Measurements from ENCODE around the gene DARS2. TPM values are rescaled to one million over a fixed set of nuclear protein-coding genes. Genes with fewer than 3 reads are reported as not detected.

DARS2 gene
- polyA plus RNA-seq (2013, experiment 1 of 2): 14.4 TPM
- 13.3 TPM for polyA plus RNA-seq (2013, experiment 2 of 2)

DNA sequence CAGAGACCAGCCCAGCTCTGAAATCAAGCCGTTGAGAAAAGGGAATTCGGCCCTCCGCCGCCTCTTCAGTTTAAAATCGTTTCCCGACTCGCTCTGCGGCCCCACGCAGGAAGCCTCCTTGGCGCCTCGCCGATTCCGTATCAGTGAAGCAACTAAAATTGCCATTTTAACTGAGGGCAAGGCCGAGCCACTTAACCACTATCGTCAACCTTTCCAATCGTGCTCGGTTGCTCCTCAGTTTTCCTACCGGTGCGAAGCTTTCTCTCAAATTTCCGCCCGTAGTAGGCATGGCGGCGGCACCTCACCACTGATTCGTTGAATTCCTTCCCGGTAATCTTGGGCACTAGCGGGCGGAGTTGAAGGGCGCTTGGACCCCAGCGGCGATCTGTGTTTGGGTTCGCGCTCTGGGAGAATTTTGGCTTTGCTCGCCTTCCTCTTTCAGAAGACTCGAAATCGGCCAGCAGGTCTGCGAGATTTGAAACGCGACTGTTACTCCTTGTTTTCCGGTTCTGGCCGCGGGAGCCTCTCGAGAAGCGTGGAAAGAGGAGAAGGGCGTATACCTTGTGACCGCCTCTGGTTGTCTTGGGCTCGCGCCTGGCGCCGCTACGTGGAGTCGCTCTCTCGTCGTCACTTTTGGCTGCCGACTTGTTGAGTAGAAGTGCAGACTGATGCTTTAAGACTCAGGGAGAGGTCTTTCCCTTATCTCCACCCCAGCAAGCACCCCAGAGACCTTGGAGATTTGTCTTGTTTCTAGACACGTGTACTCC is at the start of gene DARS2, which contains the start of gene CENPL:
TSS of gene DARS2 (plus strand) at position 359 of the 767 bp plus-strand sequence. CDS start 557 bp downstream, outside the sequence.
TSS of gene CENPL (minus strand) at position 569 of the 767 bp plus-strand sequence. CDS start 13,584 bp downstream, outside the sequence.
- H3K23ac ChIP-seq (ENCODE audit: low read length in 2 of 2): no peak within 1 kb of the TSS
- H2BK120ac ChIP-seq (ENCODE audit: low read depth, low read length): no peak within 1 kb of the TSS
- H2BK15ac ChIP-seq (ENCODE audit: low read depth, poor library complexity, severe bottlenecking): no peak within 1 kb of the TSS
- no peaks in the 10 kb centered on the region for H3K27me3 ChIP-seq (ENCODE audit: control insufficient read depth in 1 of 2, insufficient read depth in 1 of 2, low read length in 2 of 2)
- peaks cover 2% of the 10 kb centered on the region for H3K4me1 ChIP-seq (ENCODE audit: control insufficient read depth, insufficient read depth, low read depth, low read length)
- H3K36me3 ChIP-seq (ENCODE audit: control insufficient read depth in 1 of 2, insufficient read depth in 2 of 2, low read depth in 1 of 2, low read length in 2 of 2): peaks cover 0 to 7% of the 10 kb centered on the region in 2 experiments
- H2AK5ac ChIP-seq (ENCODE audit: low read length, severe bottlenecking): no peak within 1 kb of the TSS
- peak within 1 kb of the TSS; percentile 37 to 83 for H3K18ac ChIP-seq (ENCODE audit: low read depth in 1 of 2, low read length in 2 of 2)
- no peak within 1 kb of the TSS for H4K8ac ChIP-seq (ENCODE audit: low read length)
- peak within 1 kb of the TSS; percentile 11 for H4K91ac ChIP-seq (ENCODE audit: low read length)
- H3K4me3 ChIP-seq (ENCODE audit: insufficient read depth in 1 of 2, low read depth in 1 of 2, low read length in 2 of 2): peak within 1 kb of the TSS; percentile 88 to 97
- H3K4ac ChIP-seq (ENCODE audit: low read depth in 1 of 2, low read length in 2 of 2): peak within 1 kb of the TSS in 1 of 2 experiments; percentile 85
- DNase-seq: peak; percentile 99
- no peak within 1 kb of the TSS for H3K14ac ChIP-seq (ENCODE audit: low read length in 2 of 2)
- peak within 1 kb of the TSS; percentile 92 for H3K9ac ChIP-seq (ENCODE audit: low read length)
- H2AFZ ChIP-seq (ENCODE audit: low read depth, low read length): peak within 1 kb of the TSS; percentile 92
- H3K9me3 ChIP-seq (ENCODE audit: control insufficient read depth, low read length): no peaks in the 10 kb centered on the region
- H2BK12ac ChIP-seq (ENCODE audit: low read length in 2 of 2): no peak within 1 kb of the TSS
- under 1% methylated on average over 54 of the region's 55 CpGs for WGBS
- H2BK5ac ChIP-seq (ENCODE audit: low read depth, low read length, poor library complexity, severe bottlenecking): peak within 1 kb of the TSS; percentile 79
- H3K27ac ChIP-seq (ENCODE audit: low read length, poor library complexity, severe bottlenecking): peak within 1 kb of the TSS; percentile 86
- peak within 1 kb of the TSS; percentile 92 for H3K4me2 ChIP-seq (ENCODE audit: low read length, poor library complexity, severe bottlenecking)
- H3K79me1 ChIP-seq (replicated peaks; ENCODE audit: low read length, poor library complexity, severe bottlenecking): peaks cover 5% of the 10 kb centered on the region

- no peak overlapping the region for H2BK12ac ChIP-seq (ENCODE audit: low read length in 2 of 2)
- H3K4ac ChIP-seq (ENCODE audit: low read depth in 1 of 2, low read length in 2 of 2): no peak overlapping the region
- DNase-seq: no peak
- H3K4me3 ChIP-seq (ENCODE audit: insufficient read depth in 1 of 2, low read depth in 1 of 2, low read length in 2 of 2): no peak overlapping the region
- H3K79me1 ChIP-seq (replicated peaks; ENCODE audit: low read length, poor library complexity, severe bottlenecking): peaks cover 8% of the 10 kb centered on the region
- peak overlapping the region; percentile 27 for H4K91ac ChIP-seq (ENCODE audit: low read length)
- no peak overlapping the region for H3K18ac ChIP-seq (ENCODE audit: low read depth in 1 of 2, low read length in 2 of 2)
- H3K4me1 ChIP-seq (ENCODE audit: control insufficient read depth, insufficient read depth, low read depth, low read length): no peaks in the 10 kb centered on the region
- no peak overlapping the region for H3K23ac ChIP-seq (ENCODE audit: low read length in 2 of 2)
- H2BK120ac ChIP-seq (ENCODE audit: low read depth, low read length): no peak overlapping the region
- H3K27ac ChIP-seq (ENCODE audit: low read length, poor library complexity, severe bottlenecking): no peak overlapping the region
- no peak overlapping the region for H2AK5ac ChIP-seq (ENCODE audit: low read length, severe bottlenecking)
- H3K9me3 ChIP-seq (ENCODE audit: control insufficient read depth, low read length): peaks cover 5% of the 10 kb centered on the region
- H2AFZ ChIP-seq (ENCODE audit: low read depth, low read length): no peak overlapping the region
- H3K27me3 ChIP-seq (ENCODE audit: control insufficient read depth in 1 of 2, insufficient read depth in 1 of 2, low read length in 2 of 2): no peaks in the 10 kb centered on the region
- H3K14ac ChIP-seq (ENCODE audit: low read length in 2 of 2): no peak overlapping the region
- no peak overlapping the region for H4K8ac ChIP-seq (ENCODE audit: low read length)
- H2BK15ac ChIP-seq (ENCODE audit: low read depth, poor library complexity, severe bottlenecking): no peak overlapping the region
- 94% methylated on average over 4 of the region's 5 CpGs for WGBS
- no peak overlapping the region for H3K4me2 ChIP-seq (ENCODE audit: low read length, poor library complexity, severe bottlenecking)
- no peak overlapping the region for H2BK5ac ChIP-seq (ENCODE audit: low read depth, low read length, poor library complexity, severe bottlenecking)
- H3K36me3 ChIP-seq (ENCODE audit: control insufficient read depth in 1 of 2, insufficient read depth in 2 of 2, low read depth in 1 of 2, low read length in 2 of 2): peaks cover 12 to 60% of the 10 kb centered on the region in 2 experiments
- H3K9ac ChIP-seq (ENCODE audit: low read length): no peak overlapping the region
Measured at GRCh38 chr1:173775578-173776226, 48.8 kb upstream of the DARS2 start.

GRCh38 chr1:173779936-173780335 is 44.5 kb upstream of the DARS2 start:
- H3K79me1 ChIP-seq (replicated peaks; ENCODE audit: low read length, poor library complexity, severe bottlenecking): peaks cover 12% of the 10 kb centered on the region
- H3K27ac ChIP-seq (ENCODE audit: low read length, poor library complexity, severe bottlenecking): no peak overlapping the region
- H2BK120ac ChIP-seq (ENCODE audit: low read depth, low read length): no peak overlapping the region
- H3K23ac ChIP-seq (ENCODE audit: low read length in 2 of 2): no peak overlapping the region
- no peak overlapping the region for H3K4ac ChIP-seq (ENCODE audit: low read depth in 1 of 2, low read length in 2 of 2)
- H2BK12ac ChIP-seq (ENCODE audit: low read length in 2 of 2): no peak overlapping the region
- peaks cover 5% of the 10 kb centered on the region for H3K9me3 ChIP-seq (ENCODE audit: control insufficient read depth, low read length)
- H4K91ac ChIP-seq (ENCODE audit: low read length): no peak overlapping the region
- no peak overlapping the region for H2BK5ac ChIP-seq (ENCODE audit: low read depth, low read length, poor library complexity, severe bottlenecking)
- H3K14ac ChIP-seq (ENCODE audit: low read length in 2 of 2): no peak overlapping the region
- no peak overlapping the region for H3K9ac ChIP-seq (ENCODE audit: low read length)
- no peak overlapping the region for H4K8ac ChIP-seq (ENCODE audit: low read length)
- H3K18ac ChIP-seq (ENCODE audit: low read depth in 1 of 2, low read length in 2 of 2): no peak overlapping the region
- 91% methylated on average over 3 of the region's 4 CpGs for WGBS
- peaks cover 20 to 81% of the 10 kb centered on the region in 2 experiments for H3K36me3 ChIP-seq (ENCODE audit: control insufficient read depth in 1 of 2, insufficient read depth in 2 of 2, low read depth in 1 of 2, low read length in 2 of 2)
- peak; percentile 53 for DNase-seq
- no peak overlapping the region for H3K4me3 ChIP-seq (ENCODE audit: insufficient read depth in 1 of 2, low read depth in 1 of 2, low read length in 2 of 2)
- H2AK5ac ChIP-seq (ENCODE audit: low read length, severe bottlenecking): no peak overlapping the region
- H3K27me3 ChIP-seq (ENCODE audit: control insufficient read depth in 1 of 2, insufficient read depth in 1 of 2, low read length in 2 of 2): no peaks in the 10 kb centered on the region
- H3K4me2 ChIP-seq (ENCODE audit: low read length, poor library complexity, severe bottlenecking): no peak overlapping the region
- no peak overlapping the region for H2BK15ac ChIP-seq (ENCODE audit: low read depth, poor library complexity, severe bottlenecking)
- H3K4me1 ChIP-seq (ENCODE audit: control insufficient read depth, insufficient read depth, low read depth, low read length): no peaks in the 10 kb centered on the region
- no peak overlapping the region for H2AFZ ChIP-seq (ENCODE audit: low read depth, low read length)

- Histone ChIP-seq H3K27me3 (ENCODE audit: control insufficient read depth in 1 of 2, insufficient read depth in 1 of 2, low read length in 2 of 2) (no peaks in the 10 kb centered on the region), H3K23ac (ENCODE audit: low read length in 2 of 2) (no peak overlapping the region), H2AFZ (ENCODE audit: low read depth, low read length) (no peak overlapping the region), H3K4ac (ENCODE audit: low read depth in 1 of 2, low read length in 2 of 2) (no peak overlapping the region), H2AK5ac (ENCODE audit: low read length, severe bottlenecking) (no peak overlapping the region), H3K4me2 (ENCODE audit: low read length, poor library complexity, severe bottlenecking) (no peak overlapping the region), H3K4me3 (ENCODE audit: insufficient read depth in 1 of 2, low read depth in 1 of 2, low read length in 2 of 2) (no peak overlapping the region), H2BK5ac (ENCODE audit: low read depth, low read length, poor library complexity, severe bottlenecking) (no peak overlapping the region), H2BK120ac (ENCODE audit: low read depth, low read length) (no peak overlapping the region), H3K79me1 (replicated peaks; ENCODE audit: low read length, poor library complexity, severe bottlenecking) (peaks cover 7% of the 10 kb centered on the region), H3K9ac (ENCODE audit: low read length) (no peak overlapping the region), H3K36me3 (ENCODE audit: control insufficient read depth in 1 of 2, insufficient read depth in 2 of 2, low read depth in 1 of 2, low read length in 2 of 2) (peaks cover 18 to 76% of the 10 kb centered on the region in 2 experiments), H4K8ac (ENCODE audit: low read length) (no peak overlapping the region), H3K9me3 (ENCODE audit: control insufficient read depth, low read length) (no peaks in the 10 kb centered on the region), H2BK12ac (ENCODE audit: low read length in 2 of 2) (no peak overlapping the region), H3K18ac (ENCODE audit: low read depth in 1 of 2, low read length in 2 of 2) (no peak overlapping the region), H4K91ac (ENCODE audit: low read length) (no peak overlapping the region), H3K4me1 (ENCODE audit: control insufficient read depth, insufficient read depth, low read depth, low read length) (no peaks in the 10 kb centered on the region), H2BK15ac (ENCODE audit: low read depth, poor library complexity, severe bottlenecking) (no peak overlapping the region), H3K14ac (ENCODE audit: low read length in 2 of 2) (no peak overlapping the region), H3K27ac (ENCODE audit: low read length, poor library complexity, severe bottlenecking) (no peak overlapping the region)
- no peak for DNase-seq
- 100% methylated on average over 4 of the region's 7 CpGs for WGBS
Measured at GRCh38 chr1:173784997-173785396, 39.5 kb upstream of the DARS2 start.
